Measurements from ENCODE around the gene SLAIN2. TPM values are rescaled to one million over a fixed set of nuclear protein-coding genes. Genes with fewer than 3 reads are reported as not detected.
"Not testable (repeated sequence)": the region's sequence is repeated elsewhere in the genome, so short reads cannot be mapped to it uniquely, and the experiment has no call there.

Gene SLAIN2
- total and polyA plus RNA-seq, 11 donors = 26.0 to 178 (median 124) TPM

GRCh38 chr4:48439988-48440387 lies 98.7 kb downstream of the SLAIN2 start:
- no peaks in the 10 kb centered on the region for H3K36me3 ChIP-seq
- H3K4me1 ChIP-seq = peaks cover 0 to 10% (median 0%) of the 10 kb centered on the region in 12 donors
- WGBS, 4 donors = 43 to 50% (median 50%) methylated on average over 2 of the region's 2 CpGs
- TF ChIP-seq POLR2A (IDR thresholded peaks at IDR 0.05) = no peak
- no peak for TF ChIP-seq CTCF (IDR thresholded peaks at IDR 0.05)
- no peaks in the 10 kb centered on the region for H3K27me3 ChIP-seq
- ATAC-seq (peak in 1 of 4 donors; percentile 42), DNase-seq (peak in 2 of 5 donors; percentile 13 to 26)
- intact Hi-C loops (cut with DNase I) = loop anchor here in 6 of 10 donors (10.0 kb wide), 3 partner anchors 55 to 525 kb away; partner anchors contain the start of gene ZAR1 (in 2 of the 6)
- no peak overlapping the region for H3K27ac ChIP-seq
- no peaks in the 10 kb centered on the region for H3K9me3 ChIP-seq
- H3K4me3 ChIP-seq = no peak overlapping the region

GRCh38 chr4:48440914-48441313 lies 99.6 kb downstream of the SLAIN2 start:
- not testable (repeated sequence) for ATAC-seq, H3K4me3 ChIP-seq, H3K27ac ChIP-seq, DNase-seq, H3K9me3 ChIP-seq, H3K27me3 ChIP-seq, H3K36me3 ChIP-seq
- peaks cover 0 to 10% (median 0%) of the 10 kb centered on the region in 12 donors for H3K4me1 ChIP-seq
- intact Hi-C loops (cut with DNase I) = loop anchor here in 6 of 10 donors (10.0 kb wide), 2 partner anchors 54 to 524 kb away; partner anchors contain the start of gene ZAR1 (in 2 of the 6)
- WGBS, 4 donors = 74 to 83% (median 75%) methylated on average over 5 of the region's 5 CpGs

- H3K36me3 ChIP-seq = no peaks in the 10 kb centered on the region
- H3K9me3 ChIP-seq = no peaks in the 10 kb centered on the region
- no peaks in the 10 kb centered on the region for H3K27me3 ChIP-seq
- TF ChIP-seq CTCF (IDR thresholded peaks at IDR 0.05) (peak; percentile 45 to 73 (median 62)), POLR2A (IDR thresholded peaks at IDR 0.05) (no peak)
- no peak overlapping the region for H3K4me3 ChIP-seq
- intact Hi-C loops (cut with DNase I) = loop anchor here in 9 of 10 donors (5.0 to 10.0 kb wide), 4 partner anchors 49 to 519 kb away; partner anchors contain the start of gene ZAR1 (in 2 of the 9)
- DNase-seq (no peak), ATAC-seq (no peak)
- peaks cover 0 to 4% (median 0%) of the 10 kb centered on the region in 12 donors for H3K4me1 ChIP-seq
- 9 to 13% (median 12%) methylated on average over 3 of the region's 3 CpGs for WGBS, 4 donors
- no peak overlapping the region for H3K27ac ChIP-seq
Measured at GRCh38 chr4:48445704-48446103, 104.4 kb downstream of the SLAIN2 start.

- intact Hi-C loops (cut with DNase I) = loop anchor here in 9 of 10 donors (5.0 to 10.0 kb wide), 4 partner anchors 48 to 518 kb away; partner anchors contain the start of gene ZAR1 (in 2 of the 9)
Measured at GRCh38 chr4:48446642-48447041, 105.3 kb downstream of the SLAIN2 start.

More at GRCh38 chr4:48446642-48447041, 105.3 kb downstream of the SLAIN2 start:
- 90 to 98% (median 94%) methylated on average over 1 of the region's 1 CpG for WGBS, 4 donors
- no peak for ATAC-seq
- TF ChIP-seq POLR2A (IDR thresholded peaks at IDR 0.05) = no peak
- no peak for TF ChIP-seq CTCF (IDR thresholded peaks at IDR 0.05)
- no peaks in the 10 kb centered on the region for H3K36me3 ChIP-seq
- no peaks in the 10 kb centered on the region for H3K27me3 ChIP-seq
- no peak overlapping the region for H3K4me3 ChIP-seq
- H3K4me1 ChIP-seq = peaks cover 0 to 4% (median 0%) of the 10 kb centered on the region in 12 donors
- no peak for DNase-seq
- H3K9me3 ChIP-seq = no peaks in the 10 kb centered on the region
- no peak overlapping the region for H3K27ac ChIP-seq

All from heart left ventricle (tissue), 16 donors.